AG08395 (cell line): Measurements from ENCODE around the gene CAMK1D.
"Not testable (repeated sequence)": the region's sequence is repeated elsewhere in the genome, so short reads cannot be mapped to it uniquely, and the experiment has no call there.

ENCODE experiments used
- DNase-seq: peaks from one replicate; pipeline ENCODE4 v3.0.0; 2012; ENCODE audit warnings: mixed read lengths, low spot score

CAMK1D gene

DNA sequence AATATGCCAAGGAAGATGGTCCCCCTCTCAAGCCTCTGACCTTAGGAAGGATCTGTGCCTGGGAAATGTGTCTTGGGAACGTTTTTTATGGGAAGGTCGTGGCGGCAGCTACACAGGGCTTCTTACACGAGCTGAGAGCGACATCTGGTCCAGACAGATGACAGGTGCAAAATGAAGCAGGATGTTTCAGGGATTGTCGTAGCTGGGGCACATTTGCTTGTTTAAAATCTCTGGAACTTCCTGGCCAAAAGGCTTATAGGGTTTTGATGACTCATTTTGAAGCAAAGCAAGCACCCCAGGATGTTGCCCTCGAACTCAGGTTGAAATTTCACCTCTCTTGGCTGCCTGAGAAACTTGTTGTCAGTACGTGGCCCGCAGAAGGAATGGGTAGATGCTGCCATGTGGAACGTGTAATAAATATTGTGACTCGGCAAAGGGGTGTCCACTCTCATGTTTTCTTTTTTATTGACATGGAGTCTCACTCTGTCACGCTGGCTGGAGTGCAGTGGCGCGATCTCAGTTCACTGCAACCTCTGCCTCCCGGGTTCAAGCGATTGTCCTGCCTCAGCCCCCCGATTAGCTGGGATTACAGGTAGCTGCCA, 117.5 kb downstream of the CAMK1D start:
- no peak for DNase-seq

DNA sequence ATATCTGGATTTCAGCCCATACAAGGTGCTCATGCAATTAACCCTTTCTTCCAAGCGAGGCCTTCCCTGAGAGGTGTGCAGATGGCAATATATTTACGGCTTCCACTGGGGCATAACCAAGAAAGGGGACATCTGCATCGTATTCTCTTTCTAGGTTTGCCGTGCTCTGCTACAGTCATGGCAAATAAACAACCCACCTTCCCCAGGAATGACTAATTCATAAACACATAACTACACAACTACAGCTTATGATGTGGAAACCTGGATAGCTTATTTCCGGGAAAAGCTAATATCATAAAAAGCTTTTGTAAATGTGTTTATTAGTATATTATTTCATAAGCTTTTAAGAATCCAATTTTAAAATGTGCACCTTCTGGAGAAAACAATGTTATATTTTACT, 120.0 kb downstream of the CAMK1D start:
- DNase-seq, result no peak

DNA sequence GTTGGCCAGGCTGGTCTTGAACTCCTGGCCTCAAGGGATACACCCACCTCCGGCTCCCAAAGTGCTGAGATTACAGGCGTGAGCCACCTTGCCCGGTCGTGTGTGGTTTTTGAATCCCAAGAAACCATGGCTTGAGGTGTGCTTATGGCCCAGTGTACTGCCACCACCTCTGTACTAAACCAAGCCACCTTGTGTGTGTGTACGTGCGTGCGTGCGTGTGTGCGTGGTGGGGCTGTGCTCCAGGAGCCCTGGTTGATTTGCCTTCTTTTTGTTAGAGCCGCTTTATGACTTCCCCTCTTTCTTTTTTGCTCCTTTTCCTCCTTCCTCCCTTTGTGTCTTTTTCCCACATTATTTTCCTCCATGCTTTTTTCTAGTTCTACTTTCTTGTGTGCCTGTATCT, 121.4 kb downstream of the CAMK1D start:
- no peak for DNase-seq

DNA sequence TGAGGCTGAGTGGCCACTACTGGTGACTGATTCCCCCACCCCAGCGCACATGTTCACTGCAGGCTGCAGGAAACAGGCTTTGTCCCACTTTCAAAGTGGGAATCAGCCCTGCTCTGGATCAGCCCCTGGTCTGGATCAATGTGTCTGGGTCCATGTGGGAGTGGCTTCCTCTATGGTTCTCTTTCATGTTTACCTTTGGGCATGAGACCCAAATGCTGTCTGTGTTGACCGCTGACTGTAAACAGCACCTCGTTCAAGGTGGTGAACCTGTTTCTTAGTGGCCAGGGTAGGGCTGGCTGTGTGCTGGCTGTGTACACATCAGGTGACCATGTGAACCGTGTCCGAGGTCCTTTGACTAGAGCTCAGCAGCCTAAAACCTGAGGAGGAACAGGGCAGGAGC, 121.8 kb downstream of the CAMK1D start:
- DNase-seq, result no peak

DNA sequence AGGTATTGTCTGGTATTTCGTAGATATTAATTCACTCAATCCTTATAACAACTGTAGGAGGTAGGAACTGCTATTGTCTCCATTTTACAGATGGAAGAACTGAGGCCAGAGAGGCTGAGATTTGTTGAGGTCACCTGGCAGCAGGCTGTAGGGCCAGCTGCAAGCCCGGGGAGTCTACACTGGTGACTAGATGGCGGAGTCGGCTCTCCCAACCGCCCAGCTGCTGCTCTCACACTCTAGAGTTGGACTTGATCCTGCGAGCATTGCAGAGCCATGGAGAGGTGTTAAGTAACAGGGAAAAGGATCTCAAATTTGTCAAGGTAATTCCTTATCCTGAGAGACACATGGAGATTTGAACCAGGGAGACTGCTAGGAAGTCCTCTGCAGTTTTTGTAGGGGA, 124.1 kb downstream of the CAMK1D start:
- no peak for DNase-seq

DNA sequence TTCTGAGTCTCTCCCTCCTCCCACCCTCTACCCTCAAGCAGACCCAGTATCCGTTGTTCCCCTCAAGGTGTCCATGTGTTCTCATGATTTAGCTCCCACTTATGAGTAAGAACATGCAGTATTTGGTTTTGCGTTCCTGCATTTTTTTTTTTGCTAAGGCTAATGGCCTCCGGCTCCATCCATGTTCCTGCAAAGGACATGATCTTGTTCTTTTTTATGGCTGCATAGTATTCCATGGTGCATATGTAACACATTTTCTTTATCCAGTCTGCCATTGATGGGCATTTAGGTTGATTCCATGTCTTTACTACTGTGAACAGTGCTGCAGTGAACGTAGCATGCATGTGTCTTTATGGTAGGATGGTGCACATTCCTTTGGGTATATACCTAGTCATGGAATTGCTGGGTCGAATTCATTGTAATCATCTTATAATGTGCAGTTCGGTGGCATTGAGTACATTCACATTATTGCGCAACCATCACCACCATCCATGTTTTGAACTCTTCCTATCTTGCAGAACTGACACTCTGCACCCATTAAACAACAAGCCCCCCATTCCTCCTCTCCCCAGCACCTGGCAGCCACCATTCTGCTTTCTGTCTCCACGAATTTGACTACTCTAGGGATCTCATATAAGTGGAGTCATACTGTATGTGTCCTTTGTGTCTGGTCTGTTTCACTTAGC, 125.5 kb downstream of the CAMK1D start:
- no peak for DNase-seq

DNA sequence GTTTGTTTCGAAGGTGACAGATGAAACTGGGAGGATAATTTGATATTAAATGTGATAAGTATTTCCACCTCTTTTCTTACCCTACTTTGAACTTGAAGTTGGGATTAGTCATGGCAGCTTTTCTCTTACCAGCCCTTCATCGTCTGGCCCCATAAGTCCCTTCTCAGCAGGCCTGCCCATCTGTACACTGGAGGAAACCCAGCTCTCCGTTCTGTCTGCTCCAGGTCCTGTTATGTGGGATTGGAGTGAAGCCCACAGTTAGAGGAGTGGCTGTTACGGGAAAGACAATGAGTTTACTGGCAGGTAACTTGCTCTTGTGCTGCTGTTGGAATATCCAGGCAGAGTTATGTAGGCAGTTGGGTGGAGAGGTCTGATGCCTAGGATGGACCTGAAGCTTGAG, 127.3 kb downstream of the CAMK1D start:
- no peak for DNase-seq

DNA sequence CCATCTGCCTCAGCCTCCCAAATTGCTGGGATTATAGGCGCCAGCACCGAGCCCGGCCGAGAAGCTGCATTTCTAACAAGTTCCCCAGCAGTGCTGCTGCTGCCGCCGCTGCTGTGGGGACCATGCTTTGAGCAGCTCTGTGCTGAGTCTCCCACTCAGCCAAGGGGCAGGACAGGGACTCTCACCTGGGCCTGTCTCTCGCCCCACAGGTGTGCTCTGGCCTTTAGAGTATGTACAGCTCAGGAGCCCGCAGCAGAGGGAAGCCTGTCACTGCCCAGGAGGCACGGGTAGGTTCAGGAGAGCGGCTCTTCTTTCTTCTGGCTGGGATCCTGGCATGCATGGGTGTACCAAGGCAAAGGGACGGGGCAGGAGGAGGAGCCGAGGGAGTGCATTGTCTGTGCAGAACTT, 130.1 kb downstream of the CAMK1D start:
- no peak for DNase-seq

DNA sequence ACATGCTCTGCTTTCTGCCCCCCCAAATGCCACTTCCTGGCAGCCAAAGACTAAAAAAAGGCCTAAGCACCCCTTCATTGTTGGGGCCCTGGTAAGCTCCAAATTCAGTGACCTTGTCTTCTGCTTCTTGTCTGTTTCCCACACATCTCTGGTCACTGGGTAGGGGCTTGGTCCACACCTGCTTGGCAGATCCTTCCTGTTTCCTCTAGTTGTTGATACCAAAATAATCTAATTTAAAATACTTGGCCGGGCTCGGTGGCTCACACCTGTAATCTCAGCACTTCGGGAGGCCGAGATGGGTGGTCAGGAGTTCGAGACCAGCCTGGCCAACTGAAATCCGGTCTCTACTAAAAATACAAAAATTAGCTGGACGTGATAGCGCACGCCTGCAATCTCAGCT, 130.6 kb downstream of the CAMK1D start:
- DNase-seq, result no peak

DNA sequence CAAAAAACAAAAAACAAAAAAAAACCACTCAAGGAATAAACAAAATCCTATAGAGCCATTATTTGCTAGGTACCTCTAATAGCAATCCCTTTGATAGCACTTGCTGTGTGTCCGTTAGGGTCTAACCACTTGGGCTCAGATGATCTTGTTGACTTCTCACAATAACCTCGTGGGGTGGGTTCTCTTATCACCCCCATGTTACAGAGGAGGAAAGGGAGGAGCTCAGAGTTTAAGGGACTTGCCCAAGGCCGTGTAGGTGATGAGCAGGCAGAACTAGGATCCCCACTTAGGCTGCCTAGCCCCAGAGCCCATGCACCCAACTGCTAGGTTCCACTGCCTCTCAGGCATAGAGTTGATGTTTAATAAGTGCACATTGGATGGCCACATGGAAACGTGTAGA, 131.1 kb downstream of the CAMK1D start:
- no peak for DNase-seq

DNA sequence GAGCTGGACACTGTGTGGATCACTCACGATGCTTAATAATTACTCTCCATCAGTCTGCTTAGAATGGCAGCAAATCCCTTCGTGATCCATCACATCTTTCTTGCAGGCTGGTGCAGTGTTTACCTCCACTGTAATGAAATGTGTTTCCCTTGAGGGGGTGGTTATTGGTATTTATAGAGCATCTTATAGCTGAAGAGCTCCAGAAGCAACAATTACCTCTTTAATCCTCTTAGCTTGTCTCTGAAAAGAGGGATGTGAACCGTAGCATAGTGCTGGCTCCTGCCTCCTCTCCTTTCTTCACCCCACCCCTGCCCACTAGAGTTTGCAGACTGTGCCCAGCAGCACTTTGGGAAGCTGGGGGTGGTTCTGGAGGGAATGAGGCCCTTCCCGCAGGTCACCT, 132.6 kb downstream of the CAMK1D start:
- DNase-seq, result no peak

DNA sequence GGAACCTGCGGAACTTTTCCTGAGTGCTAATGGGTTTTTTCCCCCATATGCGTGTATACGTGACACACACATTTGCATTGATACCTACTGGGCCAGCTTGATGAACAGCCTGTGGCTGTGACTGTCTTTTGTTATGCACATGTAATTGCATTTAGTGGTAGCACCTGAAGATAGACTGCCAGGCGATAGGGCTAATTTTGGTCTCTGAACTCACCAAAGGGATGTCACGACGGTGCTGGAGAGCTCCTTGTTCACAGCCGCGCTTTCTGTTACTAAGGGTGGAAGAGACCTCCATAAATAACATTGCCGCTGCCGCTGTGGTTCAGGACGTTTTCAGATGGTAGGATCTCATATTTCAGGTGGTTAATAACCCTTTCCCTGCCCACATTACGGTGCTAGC, 133.2 kb downstream of the CAMK1D start:
- no peak for DNase-seq

DNA sequence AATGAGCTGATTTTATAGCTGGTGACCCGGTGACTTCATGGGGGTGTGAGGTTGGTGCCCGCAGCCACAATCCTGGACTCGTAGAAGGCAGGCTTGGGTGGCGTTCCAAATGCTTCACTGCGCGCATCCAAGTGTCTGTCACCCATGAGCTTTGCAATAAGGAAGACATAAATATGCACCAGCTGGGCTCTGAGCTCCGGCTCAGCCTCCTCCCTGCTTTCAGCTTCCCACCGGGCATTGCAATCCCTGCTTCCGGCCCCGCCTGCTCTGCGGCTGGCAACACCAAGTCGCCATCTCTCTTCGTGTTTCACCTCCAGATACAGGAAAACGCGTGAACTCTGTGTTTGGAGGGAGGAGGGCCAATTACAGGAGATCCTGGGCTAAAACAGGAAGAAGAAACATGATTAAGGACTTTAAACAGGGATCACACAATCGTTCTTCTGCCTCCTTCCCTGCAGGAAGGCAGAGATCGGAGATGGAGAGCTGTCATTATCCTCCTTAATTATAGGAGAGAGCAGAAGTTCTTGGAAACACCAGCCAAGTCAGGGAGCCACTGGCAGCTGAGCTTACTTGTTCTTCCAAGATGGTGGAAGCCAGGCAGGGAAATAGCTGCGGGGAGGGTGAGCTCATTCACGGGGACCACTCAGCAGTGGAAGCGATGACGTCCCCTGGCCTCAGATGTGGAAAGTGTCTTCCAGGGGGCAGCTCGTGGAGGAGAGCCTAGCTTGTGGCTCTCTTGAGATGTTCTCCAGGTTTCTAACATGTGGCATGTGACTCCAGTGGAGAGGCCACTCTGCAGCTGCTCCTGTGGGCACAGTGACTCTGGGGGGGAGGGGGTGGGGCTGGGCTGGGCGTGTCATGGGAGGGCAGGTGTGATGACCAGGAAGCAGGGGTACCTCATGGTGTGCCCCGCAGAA, 134.9 kb downstream of the CAMK1D start:
- peak; percentile 53 for DNase-seq

DNA sequence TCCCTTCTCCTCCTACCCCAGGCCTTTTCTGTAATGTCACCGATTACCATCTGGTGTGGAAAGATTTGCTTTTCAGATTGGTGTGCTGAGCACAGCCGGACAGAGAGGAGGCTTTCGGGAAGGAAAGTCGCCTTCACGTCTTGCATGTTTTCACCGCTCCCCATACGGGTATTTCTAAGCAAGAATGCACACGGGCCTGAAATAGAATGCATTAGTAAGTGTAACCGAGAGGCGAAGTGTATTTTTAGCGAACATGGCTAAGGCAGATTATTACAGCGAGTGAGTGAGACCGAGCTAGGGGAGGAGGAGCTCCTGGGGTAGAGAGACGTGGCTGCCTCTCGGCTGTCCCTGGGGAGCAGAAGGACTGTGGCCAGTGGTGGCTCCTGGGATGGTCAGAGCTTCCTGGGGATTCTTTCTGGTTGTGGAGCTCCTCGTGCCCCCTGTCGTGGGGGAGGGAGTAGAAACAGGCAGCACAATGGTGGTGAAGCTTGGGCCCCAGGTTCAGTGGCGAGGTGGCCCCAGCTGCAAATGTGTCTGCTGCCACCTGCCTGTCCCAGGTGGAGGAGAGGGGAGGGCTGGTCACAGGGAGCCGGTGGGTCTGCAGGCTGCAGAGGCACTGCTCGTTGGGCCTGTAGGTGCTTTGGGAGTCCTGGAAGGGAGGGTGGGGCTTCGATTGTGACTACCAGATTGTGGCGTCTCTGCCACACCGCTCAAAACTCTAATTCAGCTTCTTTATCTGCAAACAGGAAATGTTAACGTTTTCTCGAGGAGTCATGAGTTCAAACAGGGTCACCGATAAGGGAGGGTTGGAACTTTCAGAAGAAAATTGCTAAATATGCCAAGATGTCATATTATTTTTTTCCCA, 135.8 kb downstream of the CAMK1D start:
- no peak for DNase-seq

DNA sequence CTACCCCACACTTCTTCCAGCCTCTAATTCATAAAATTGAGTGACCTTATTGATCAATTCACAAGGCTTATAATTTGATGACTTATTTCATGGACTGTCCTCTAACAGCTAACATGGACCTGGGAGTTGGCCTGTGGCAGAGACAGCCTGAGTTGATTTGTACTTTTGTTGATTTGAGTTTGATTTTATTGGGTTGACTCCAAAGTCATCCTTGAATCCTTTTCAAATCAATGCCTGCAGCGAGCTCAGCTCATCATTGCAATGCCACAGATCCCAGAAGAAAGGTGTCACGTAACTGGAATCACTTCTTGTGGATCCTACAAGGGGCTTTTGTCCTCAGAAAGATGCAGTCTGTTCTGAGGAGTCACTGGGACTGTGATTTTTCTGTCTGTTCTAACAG, 138.0 kb downstream of the CAMK1D start:
- DNase-seq, result no peak

DNA sequence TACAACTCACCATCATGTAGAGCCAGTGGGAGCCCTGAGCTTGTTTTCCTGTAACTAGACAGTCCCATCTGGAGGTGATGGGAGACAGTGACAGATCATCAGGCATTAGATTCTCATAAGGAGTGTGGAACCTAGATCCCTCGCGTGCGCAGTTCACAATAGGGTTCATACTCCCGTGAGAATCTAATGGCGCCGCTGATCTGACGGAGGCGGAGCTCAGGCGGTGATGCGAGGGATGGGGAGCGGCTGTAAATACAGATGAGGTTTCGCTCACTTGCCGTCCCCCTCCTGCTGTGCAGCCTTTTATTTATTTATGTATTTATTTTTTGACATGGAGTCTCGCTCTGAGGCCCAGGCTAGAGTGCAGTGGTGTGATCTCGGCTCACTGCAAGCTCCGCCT, 139.3 kb downstream of the CAMK1D start:
- DNase-seq, result no peak

DNA sequence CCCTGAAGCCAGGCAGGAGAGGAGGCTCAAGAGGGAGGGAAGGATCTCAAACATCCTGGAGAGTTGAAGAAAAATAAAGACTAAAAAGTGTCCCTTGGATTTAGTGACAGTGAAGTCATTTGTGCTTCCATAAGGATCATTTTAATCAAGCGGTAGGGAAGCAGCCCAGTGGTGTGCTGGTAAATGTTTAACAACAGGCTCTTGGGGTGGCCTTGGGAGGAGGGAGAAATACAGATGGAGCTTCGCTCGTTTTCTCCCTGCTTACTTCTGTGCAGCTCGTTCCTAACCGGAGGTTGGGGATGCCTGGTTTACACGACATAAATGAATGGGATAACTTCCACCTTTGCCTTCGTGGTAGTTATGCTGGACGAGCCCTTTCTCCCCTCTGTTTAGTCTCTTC, 140.0 kb downstream of the CAMK1D start:
- no peak for DNase-seq

DNA sequence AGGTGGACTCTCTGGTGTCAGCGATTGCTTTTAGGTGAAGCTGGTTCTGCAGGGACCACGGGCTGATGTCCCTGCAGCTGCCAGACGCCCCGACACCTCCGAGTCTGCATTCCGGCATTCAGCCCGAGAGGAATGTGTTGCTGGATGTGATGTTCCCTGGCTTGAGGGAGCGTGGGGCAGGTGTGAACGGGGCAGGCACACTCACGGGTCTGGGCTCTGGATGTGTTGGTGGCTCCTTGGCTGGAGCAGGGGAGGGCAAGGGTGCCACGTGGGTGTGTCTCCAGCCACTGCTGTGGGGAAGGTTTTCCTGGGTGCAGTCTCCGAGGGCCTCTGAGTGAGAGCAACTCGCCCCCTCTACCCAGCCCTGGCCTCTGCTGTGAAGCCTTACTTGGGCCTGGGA, 140.5 kb downstream of the CAMK1D start:
- no peak for DNase-seq

DNA sequence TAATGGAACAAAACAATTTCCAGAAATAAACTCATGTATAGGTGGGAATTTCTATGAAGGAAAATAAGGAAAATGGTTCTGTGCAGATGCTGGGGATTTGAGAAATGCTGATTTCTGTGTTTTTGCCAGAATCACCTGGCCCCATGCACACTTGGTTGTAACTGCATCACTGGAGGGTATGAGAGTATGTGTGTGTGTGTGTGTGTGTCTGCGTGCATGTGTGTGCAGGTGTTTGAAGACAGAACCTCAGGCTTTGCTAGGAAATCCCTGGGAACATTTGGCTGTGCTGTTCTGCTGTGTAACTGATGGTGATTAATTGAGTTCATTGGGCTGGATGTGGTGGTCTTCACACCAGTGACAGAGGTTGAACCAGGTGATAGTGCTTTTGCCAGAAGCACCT, 141.6 kb downstream of the CAMK1D start:
- DNase-seq, result no peak

DNA sequence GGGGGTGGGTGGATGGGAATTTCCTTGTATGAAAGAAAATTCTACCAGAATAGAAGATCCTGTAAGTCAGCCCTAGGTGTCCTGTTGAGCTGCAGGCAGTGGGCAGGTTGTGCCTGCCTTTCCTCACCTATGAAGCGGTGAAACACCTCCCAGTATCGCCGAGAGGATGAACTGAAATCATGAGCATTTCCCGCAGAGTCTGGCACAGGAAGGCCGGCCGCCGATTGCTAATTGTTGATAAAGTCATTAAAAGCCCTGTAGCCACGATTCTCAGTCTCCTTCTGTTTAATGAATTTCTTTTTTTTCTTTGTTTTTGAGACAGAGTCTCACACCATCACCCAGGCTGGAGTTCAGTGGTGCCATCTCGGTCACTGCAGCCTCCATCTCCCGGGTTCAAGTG, 142.1 kb downstream of the CAMK1D start:
- DNase-seq, result no peak

DNA sequence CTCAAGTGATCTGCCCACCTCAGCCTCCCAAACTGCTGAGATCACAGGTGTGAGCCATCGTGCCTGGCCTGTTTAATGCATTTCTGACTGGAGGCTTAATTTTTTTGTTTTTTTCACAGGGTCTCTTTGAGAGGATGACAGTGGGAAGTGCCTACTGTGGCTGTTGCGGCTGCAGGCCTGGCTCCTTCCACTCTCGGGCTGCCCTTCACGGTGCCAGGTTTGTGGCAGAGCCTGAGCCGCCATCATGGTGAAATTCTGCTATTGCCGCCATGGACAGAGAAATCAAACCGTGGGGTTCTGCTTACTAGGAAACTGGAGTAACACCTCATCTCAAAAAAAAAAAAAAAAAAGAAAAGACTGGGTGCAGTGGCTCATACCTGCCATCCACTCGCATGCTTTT, 142.7 kb downstream of the CAMK1D start:
- no peak for DNase-seq

DNA sequence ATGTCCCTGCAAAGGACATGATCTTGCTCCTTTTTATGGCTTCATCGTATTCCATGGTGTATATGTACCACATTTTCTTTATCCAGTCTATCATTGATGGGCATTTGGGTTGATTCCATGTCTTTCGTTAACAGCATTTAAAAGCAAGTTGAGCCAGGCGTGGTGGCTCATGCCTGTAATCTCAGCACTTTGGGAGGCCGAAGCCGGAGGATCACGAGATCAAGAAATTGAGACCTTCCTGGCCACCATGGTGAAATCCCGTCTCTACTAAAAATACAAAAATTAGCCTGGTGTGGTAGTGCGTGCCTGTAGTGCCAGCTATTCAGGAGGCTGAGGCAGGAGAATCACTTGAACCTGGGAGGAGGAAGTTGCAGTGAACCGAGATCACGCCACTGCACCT, 147.7 kb downstream of the CAMK1D start:
- DNase-seq, result not testable (repeated sequence)
